ENCODE results near the gene WNT6.

DNA sequence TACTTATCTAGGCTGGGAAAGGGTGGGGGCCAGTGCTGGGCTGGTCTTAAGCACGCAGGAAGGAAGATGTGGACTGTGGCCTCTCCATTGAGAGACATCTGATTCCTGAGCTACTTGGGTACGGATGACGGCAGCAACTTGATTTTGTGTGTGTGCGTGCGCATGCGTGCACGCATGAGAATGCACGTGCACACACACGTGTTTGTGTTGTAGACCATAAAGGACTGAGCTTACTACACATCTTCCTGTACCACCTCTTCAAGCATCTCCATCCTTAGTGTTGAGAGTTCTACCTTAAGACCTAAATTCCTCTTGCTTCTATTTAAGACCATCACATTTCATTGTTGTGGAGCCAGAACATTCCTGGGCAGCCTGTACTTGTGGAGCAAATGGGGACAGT is 9.5 kb downstream of the WNT6 start:
- TF ChIP-seq FOXA1 (IDR thresholded peaks at IDR 0.05) (no peak), HNF4A (conservative IDR thresholded peaks at IDR 0.05) (no peak), TAF1 (conservative IDR thresholded peaks at IDR 0.05) (no peak), RXRA (IDR thresholded peaks at IDR 0.05) (no peak)
- TF ChIP-seq, protein P1, sequence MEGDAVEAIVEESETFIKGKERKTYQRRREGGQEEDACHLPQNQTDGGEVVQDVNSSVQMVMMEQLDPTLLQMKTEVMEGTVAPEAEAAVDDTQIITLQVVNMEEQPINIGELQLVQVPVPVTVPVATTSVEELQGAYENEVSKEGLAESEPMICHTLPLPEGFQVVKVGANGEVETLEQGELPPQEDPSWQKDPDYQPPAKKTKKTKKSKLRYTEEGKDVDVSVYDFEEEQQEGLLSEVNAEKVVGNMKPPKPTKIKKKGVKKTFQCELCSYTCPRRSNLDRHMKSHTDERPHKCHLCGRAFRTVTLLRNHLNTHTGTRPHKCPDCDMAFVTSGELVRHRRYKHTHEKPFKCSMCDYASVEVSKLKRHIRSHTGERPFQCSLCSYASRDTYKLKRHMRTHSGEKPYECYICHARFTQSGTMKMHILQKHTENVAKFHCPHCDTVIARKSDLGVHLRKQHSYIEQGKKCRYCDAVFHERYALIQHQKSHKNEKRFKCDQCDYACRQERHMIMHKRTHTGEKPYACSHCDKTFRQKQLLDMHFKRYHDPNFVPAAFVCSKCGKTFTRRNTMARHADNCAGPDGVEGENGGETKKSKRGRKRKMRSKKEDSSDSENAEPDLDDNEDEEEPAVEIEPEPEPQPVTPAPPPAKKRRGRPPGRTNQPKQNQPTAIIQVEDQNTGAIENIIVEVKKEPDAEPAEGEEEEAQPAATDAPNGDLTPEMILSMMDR (IDR thresholded peaks at IDR 0.05; ENCODE audit: low read depth, low read length, missing input control): no peak
- TF ChIP-seq, protein P2, sequence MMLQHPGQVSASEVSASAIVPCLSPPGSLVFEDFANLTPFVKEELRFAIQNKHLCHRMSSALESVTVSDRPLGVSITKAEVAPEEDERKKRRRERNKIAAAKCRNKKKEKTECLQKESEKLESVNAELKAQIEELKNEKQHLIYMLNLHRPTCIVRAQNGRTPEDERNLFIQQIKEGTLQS (IDR thresholded peaks at IDR 0.05): no peak
- TF ChIP-seq, protein P3, sequence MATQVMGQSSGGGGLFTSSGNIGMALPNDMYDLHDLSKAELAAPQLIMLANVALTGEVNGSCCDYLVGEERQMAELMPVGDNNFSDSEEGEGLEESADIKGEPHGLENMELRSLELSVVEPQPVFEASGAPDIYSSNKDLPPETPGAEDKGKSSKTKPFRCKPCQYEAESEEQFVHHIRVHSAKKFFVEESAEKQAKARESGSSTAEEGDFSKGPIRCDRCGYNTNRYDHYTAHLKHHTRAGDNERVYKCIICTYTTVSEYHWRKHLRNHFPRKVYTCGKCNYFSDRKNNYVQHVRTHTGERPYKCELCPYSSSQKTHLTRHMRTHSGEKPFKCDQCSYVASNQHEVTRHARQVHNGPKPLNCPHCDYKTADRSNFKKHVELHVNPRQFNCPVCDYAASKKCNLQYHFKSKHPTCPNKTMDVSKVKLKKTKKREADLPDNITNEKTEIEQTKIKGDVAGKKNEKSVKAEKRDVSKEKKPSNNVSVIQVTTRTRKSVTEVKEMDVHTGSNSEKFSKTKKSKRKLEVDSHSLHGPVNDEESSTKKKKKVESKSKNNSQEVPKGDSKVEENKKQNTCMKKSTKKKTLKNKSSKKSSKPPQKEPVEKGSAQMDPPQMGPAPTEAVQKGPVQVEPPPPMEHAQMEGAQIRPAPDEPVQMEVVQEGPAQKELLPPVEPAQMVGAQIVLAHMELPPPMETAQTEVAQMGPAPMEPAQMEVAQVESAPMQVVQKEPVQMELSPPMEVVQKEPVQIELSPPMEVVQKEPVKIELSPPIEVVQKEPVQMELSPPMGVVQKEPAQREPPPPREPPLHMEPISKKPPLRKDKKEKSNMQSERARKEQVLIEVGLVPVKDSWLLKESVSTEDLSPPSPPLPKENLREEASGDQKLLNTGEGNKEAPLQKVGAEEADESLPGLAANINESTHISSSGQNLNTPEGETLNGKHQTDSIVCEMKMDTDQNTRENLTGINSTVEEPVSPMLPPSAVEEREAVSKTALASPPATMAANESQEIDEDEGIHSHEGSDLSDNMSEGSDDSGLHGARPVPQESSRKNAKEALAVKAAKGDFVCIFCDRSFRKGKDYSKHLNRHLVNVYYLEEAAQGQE (IDR thresholded peaks at IDR 0.05): no peak
- TF ChIP-seq, protein P4, sequence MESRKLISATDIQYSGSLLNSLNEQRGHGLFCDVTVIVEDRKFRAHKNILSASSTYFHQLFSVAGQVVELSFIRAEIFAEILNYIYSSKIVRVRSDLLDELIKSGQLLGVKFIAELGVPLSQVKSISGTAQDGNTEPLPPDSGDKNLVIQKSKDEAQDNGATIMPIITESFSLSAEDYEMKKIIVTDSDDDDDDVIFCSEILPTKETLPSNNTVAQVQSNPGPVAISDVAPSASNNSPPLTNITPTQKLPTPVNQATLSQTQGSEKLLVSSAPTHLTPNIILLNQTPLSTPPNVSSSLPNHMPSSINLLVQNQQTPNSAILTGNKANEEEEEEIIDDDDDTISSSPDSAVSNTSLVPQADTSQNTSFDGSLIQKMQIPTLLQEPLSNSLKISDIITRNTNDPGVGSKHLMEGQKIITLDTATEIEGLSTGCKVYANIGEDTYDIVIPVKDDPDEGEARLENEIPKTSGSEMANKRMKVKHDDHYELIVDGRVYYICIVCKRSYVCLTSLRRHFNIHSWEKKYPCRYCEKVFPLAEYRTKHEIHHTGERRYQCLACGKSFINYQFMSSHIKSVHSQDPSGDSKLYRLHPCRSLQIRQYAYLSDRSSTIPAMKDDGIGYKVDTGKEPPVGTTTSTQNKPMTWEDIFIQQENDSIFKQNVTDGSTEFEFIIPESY (IDR thresholded peaks at IDR 0.05): no peak
- TF ChIP-seq, protein P5, sequence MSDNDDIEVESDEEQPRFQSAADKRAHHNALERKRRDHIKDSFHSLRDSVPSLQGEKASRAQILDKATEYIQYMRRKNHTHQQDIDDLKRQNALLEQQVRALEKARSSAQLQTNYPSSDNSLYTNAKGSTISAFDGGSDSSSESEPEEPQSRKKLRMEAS (IDR thresholded peaks at IDR 0.05): no peak
